ENCODE measurements around the gene ADAP1.

DNA sequence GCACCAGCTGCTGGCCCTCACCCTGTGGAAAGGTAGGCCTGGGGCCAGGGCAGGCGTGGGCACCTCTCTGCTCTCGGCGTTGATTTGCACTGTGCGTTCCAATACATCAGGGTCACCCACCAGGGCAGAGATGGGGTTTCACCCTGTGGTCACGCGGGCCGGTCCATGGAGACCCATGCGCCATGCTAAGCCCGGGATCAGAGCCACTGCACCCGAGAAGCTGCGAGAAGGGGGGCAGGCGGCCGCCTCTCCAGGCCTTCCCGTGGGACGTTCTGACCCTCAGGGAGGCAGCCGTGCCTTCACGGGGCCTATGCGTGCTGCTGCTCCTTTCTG, 67.0 kb downstream of the ADAP1 start:
- TF ChIP-seq, protein P1, sequence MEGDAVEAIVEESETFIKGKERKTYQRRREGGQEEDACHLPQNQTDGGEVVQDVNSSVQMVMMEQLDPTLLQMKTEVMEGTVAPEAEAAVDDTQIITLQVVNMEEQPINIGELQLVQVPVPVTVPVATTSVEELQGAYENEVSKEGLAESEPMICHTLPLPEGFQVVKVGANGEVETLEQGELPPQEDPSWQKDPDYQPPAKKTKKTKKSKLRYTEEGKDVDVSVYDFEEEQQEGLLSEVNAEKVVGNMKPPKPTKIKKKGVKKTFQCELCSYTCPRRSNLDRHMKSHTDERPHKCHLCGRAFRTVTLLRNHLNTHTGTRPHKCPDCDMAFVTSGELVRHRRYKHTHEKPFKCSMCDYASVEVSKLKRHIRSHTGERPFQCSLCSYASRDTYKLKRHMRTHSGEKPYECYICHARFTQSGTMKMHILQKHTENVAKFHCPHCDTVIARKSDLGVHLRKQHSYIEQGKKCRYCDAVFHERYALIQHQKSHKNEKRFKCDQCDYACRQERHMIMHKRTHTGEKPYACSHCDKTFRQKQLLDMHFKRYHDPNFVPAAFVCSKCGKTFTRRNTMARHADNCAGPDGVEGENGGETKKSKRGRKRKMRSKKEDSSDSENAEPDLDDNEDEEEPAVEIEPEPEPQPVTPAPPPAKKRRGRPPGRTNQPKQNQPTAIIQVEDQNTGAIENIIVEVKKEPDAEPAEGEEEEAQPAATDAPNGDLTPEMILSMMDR (IDR thresholded peaks at IDR 0.05) = no peak
- TF ChIP-seq POLR2A (IDR thresholded peaks at IDR 0.05; ENCODE audit: low read depth) = no peak
- no peak for TF ChIP-seq POLR2AphosphoS5 (IDR thresholded peaks at IDR 0.05)
